Uterus (tissue), 2 donors: ENCODE results near the gene SRRM3.

ENCODE experiments used
- POLR2A ChIP-seq, 2 donors: fragments of 450-650 bp; IDR thresholded peaks; one replicate each; pipeline ENCODE4 v1.6.1; 2016; ENCODE audit warnings: antibody characterized with exemption in 2 of 2, mild to moderate bottlenecking in 1 of 2, moderate library complexity in 1 of 2
- TF ChIP-seq, protein P1 (sequence below), 4 experiments: fragments of 200-600 bp in 2 of 4; fragments of 450-650 bp in 2 of 4; sonication (generic) in 2 of 4; IDR thresholded peaks; one replicate each; pipeline ENCODE4 v1.5.1; 2016 to 2019; ENCODE audit warnings: antibody characterized with exemption in 4 of 4, mild to moderate bottlenecking in 2 of 4, moderate library complexity in 1 of 4

DNA sequence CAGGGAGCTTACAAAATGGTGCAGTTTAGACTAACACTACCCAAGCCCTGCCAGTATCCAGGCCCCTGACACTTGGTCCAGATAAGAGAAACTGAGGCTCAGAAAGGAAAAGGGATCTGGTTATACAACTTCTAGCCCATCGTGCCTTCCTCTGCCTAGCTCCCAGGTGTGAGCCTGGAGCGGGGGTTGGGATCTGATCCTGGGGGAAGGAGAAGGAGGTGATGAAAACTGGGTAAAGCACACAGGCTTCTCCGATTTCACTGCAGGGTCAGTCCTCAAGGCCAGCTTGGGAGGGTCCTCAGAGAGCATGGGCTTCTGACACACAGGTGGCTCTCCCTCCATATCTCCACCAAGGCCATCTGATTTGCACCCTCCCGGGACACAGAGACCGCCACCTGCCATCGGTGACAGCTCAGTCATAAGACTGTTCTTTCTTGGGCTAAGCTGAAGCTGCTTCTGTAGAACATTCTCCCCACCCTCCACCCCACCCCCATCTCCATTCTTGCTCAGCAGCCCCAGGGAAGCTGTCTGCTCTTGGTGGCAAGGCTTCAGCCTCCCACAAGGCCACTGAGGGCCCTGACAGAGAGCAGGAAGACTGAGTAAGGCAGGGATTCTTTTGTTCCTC, 16.4 kb downstream of the SRRM3 start:
- TF ChIP-seq, protein P1, sequence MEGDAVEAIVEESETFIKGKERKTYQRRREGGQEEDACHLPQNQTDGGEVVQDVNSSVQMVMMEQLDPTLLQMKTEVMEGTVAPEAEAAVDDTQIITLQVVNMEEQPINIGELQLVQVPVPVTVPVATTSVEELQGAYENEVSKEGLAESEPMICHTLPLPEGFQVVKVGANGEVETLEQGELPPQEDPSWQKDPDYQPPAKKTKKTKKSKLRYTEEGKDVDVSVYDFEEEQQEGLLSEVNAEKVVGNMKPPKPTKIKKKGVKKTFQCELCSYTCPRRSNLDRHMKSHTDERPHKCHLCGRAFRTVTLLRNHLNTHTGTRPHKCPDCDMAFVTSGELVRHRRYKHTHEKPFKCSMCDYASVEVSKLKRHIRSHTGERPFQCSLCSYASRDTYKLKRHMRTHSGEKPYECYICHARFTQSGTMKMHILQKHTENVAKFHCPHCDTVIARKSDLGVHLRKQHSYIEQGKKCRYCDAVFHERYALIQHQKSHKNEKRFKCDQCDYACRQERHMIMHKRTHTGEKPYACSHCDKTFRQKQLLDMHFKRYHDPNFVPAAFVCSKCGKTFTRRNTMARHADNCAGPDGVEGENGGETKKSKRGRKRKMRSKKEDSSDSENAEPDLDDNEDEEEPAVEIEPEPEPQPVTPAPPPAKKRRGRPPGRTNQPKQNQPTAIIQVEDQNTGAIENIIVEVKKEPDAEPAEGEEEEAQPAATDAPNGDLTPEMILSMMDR (IDR thresholded peaks at IDR 0.05), result no peak
- TF ChIP-seq POLR2A (IDR thresholded peaks at IDR 0.05), result no peak
